Ishikawa (cell line): Measurements from ENCODE around the gene RALGPS1.

Source experiments
- CEBPB ChIP-seq: IDR thresholded peaks from 2 replicates; pipeline ENCODE4 v1.6.1; 2012
- CREB1 ChIP-seq: IDR thresholded peaks from 2 replicates; pipeline ENCODE4 v1.6.1; 2012; ENCODE audit warnings: low read depth
- EGR1 ChIP-seq: IDR thresholded peaks from 2 replicates; pipeline ENCODE4 v1.6.1; 2012
- EP300 ChIP-seq: IDR thresholded peaks from 2 replicates; pipeline ENCODE4 v1.6.1; 2012; ENCODE audit warnings: borderline replicate concordance
- FOXM1 ChIP-seq: IDR thresholded peaks from 2 replicates; pipeline ENCODE4 v1.6.1; 2012; ENCODE audit warnings: low read depth, borderline replicate concordance
- MAX ChIP-seq: IDR thresholded peaks from 2 replicates; pipeline ENCODE4 v1.6.1; 2012
- NFIC ChIP-seq: IDR thresholded peaks from 2 replicates; pipeline ENCODE4 v1.6.1; 2012
- RAD21 ChIP-seq: IDR thresholded peaks from 2 replicates; pipeline ENCODE4 v1.6.1; 2012; ENCODE audit warnings: low read depth
- TAF1 ChIP-seq: IDR thresholded peaks from 2 replicates; pipeline ENCODE4 v1.6.1; 2012; ENCODE audit warnings: low read depth, mild to moderate bottlenecking
- TCF12 ChIP-seq: IDR thresholded peaks from 2 replicates; pipeline ENCODE4 v1.6.1; 2012; ENCODE audit warnings: low read depth
- TEAD4 ChIP-seq: IDR thresholded peaks from 2 replicates; pipeline ENCODE4 v1.6.1; 2012
- YY1 ChIP-seq: IDR thresholded peaks from 2 replicates; pipeline ENCODE4 v1.6.1; 2012; ENCODE audit warnings: low read depth
- ZBTB7A ChIP-seq: IDR thresholded peaks from 2 replicates; pipeline ENCODE4 v1.6.1; 2012; ENCODE audit warnings: low read depth
- TF ChIP-seq, protein P1 (sequence below): IDR thresholded peaks from 2 replicates; pipeline ENCODE4 v1.6.1; 2012
- TF ChIP-seq, protein P2 (sequence below): IDR thresholded peaks from 2 replicates; pipeline ENCODE4 v1.6.1; 2012; ENCODE audit warnings: low read depth, mild to moderate bottlenecking

The RALGPS1 gene

GRCh38 chr9:127049581-127049980, 135.0 kb downstream of the RALGPS1 start:
- TF ChIP-seq, protein P1, sequence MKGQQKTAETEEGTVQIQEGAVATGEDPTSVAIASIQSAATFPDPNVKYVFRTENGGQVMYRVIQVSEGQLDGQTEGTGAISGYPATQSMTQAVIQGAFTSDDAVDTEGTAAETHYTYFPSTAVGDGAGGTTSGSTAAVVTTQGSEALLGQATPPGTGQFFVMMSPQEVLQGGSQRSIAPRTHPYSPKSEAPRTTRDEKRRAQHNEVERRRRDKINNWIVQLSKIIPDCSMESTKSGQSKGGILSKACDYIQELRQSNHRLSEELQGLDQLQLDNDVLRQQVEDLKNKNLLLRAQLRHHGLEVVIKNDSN: no peak
- TF ChIP-seq EGR1: no peak
- no peak for TF ChIP-seq ZBTB7A
- no peak for TF ChIP-seq TCF12
- TF ChIP-seq EP300: no peak
- TF ChIP-seq RAD21: no peak
- TF ChIP-seq YY1: no peak
- TF ChIP-seq FOXM1: no peak
- no peak for TF ChIP-seq MAX
- TF ChIP-seq, protein P2, sequence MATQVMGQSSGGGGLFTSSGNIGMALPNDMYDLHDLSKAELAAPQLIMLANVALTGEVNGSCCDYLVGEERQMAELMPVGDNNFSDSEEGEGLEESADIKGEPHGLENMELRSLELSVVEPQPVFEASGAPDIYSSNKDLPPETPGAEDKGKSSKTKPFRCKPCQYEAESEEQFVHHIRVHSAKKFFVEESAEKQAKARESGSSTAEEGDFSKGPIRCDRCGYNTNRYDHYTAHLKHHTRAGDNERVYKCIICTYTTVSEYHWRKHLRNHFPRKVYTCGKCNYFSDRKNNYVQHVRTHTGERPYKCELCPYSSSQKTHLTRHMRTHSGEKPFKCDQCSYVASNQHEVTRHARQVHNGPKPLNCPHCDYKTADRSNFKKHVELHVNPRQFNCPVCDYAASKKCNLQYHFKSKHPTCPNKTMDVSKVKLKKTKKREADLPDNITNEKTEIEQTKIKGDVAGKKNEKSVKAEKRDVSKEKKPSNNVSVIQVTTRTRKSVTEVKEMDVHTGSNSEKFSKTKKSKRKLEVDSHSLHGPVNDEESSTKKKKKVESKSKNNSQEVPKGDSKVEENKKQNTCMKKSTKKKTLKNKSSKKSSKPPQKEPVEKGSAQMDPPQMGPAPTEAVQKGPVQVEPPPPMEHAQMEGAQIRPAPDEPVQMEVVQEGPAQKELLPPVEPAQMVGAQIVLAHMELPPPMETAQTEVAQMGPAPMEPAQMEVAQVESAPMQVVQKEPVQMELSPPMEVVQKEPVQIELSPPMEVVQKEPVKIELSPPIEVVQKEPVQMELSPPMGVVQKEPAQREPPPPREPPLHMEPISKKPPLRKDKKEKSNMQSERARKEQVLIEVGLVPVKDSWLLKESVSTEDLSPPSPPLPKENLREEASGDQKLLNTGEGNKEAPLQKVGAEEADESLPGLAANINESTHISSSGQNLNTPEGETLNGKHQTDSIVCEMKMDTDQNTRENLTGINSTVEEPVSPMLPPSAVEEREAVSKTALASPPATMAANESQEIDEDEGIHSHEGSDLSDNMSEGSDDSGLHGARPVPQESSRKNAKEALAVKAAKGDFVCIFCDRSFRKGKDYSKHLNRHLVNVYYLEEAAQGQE: no peak

GRCh38 chr9:127050152-127050551, 135.6 kb downstream of the RALGPS1 start:
- TF ChIP-seq EGR1 (no peak), CREB1 (no peak), ZBTB7A (no peak), TEAD4 (no peak), CEBPB (no peak), RAD21 (no peak), NFIC (no peak), TCF12 (no peak), YY1 (no peak), EP300 (no peak), TAF1 (no peak), MAX (no peak), FOXM1 (no peak)
- TF ChIP-seq, protein P2: no peak
- TF ChIP-seq, protein P1: no peak

GRCh38 chr9:127050591-127051001, 136.0 kb downstream of the RALGPS1 start:
- TF ChIP-seq, protein P2: no peak
- TF ChIP-seq, protein P1: no peak
- TF ChIP-seq TAF1 (no peak), CREB1 (no peak), FOXM1 (no peak), ZBTB7A (no peak), RAD21 (no peak), TEAD4 (no peak), EP300 (no peak), TCF12 (no peak), YY1 (no peak), NFIC (no peak), MAX (no peak), EGR1 (no peak), CEBPB (no peak)
